Neural progenitor cell (in vitro differentiated cells): ENCODE data around the gene TNFRSF21.

Experiments used
- CTCF ChIP-seq: fragments of 200-600 bp; sonication (generic); IDR thresholded peaks from 2 replicates; pipeline ENCODE4 v1.5.1; 2017; ENCODE audit warnings: antibody characterized with exemption, mild to moderate bottlenecking
- EZH2 ChIP-seq: fragments of 200-600 bp; sonication (generic); IDR thresholded peaks from 2 replicates; pipeline ENCODE4 v1.6.1; 2017; ENCODE audit warnings: antibody characterized with exemption, mild to moderate bottlenecking, moderate library complexity
- EZH2phosphoT487 ChIP-seq: fragments of 200-600 bp; sonication (generic); IDR thresholded peaks from 2 replicates; pipeline ENCODE4 v1.6.1; 2017; ENCODE audit warnings: antibody characterized with exemption

GRCh38 chr6:47254051-47254450, 55.7 kb downstream of the TNFRSF21 start:
- TF ChIP-seq CTCF, result no peak
- TF ChIP-seq EZH2phosphoT487, result no peak
- TF ChIP-seq EZH2, result no peak
